ENCODE measurements around the gene VWA8. TPM values are rescaled to one million over a fixed set of nuclear protein-coding genes. Genes with fewer than 3 reads are reported as not detected.
A peak's percentile ranks its signal among the peaks of the same experiment; 100 is the strongest.

The VWA8 gene
- total and polyA plus RNA-seq, 4 donors = 9.8 to 35.7 (median 18.5) TPM

DNA sequence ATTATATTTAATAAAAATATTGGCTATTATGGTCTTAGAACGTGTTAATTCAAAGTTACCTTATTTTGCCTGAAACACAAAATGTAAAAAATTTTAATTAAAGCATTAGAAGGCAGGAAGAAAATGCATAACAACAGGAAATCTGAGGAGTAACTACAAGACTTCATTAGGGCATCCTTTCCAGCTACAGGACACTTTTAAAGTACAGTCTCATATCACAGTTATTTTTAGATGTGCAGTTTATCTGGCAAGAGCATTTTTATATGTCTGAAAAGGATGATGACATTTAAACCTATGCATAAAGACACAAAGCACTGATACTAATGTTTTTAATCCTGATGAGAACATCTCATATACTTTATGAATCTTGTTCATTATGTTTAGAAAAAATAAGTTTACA lies 247.5 kb downstream of the VWA8 start:
- no CpG with 5 or more reads among the region's 1 CpG for WGBS (ENCODE audit: insufficient coverage)
- no peak overlapping the region for H3K4me3 ChIP-seq (ENCODE audit: low read depth, low read length)
- no peak for DNase-seq (ENCODE audit: low read depth in 4 of 6, low spot score in 6 of 6)

DNA sequence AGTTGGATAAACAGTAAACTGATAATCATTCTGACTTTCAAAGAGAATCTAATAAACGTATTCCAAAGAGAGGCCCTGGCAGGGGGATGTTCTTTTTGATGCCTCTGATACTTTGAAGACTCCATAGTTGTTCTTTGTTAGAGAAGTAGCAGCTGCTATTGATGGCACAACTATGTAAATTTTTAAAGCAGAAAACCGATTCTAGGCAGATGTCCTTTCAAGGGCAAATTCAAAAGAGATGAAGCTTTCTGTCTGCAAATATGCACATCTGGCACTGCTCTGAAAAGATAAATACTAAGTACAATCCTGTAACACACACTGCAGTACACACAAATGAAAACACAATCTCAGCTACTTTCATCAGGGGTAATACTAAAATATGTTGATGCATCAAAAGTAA lies 250.1 kb downstream of the VWA8 start:
- H3K4me1 ChIP-seq (ENCODE audit: control insufficient read depth, insufficient read depth, low read length) = no peaks in the 10 kb centered on the region
- H3K9me3 ChIP-seq (ENCODE audit: control insufficient read depth, insufficient read depth, low read length) = no peaks in the 10 kb centered on the region
- 0% methylated on average over 1 of the region's 2 CpGs for WGBS (ENCODE audit: insufficient coverage)
- peak in 2 of 6 donors; percentile 17 to 44 for DNase-seq (ENCODE audit: low read depth in 4 of 6, low spot score in 6 of 6)
- no peak overlapping the region for H3K4me3 ChIP-seq (ENCODE audit: low read depth, low read length)
- no peak overlapping the region for H3K27ac ChIP-seq (ENCODE audit: low read depth, low read length)
- no peaks in the 10 kb centered on the region for H3K27me3 ChIP-seq (ENCODE audit: control insufficient read depth, insufficient read depth, low read length)
- H3K36me3 ChIP-seq (ENCODE audit: control insufficient read depth, insufficient read depth, low read length) = no peaks in the 10 kb centered on the region

More for the DNA sequence above, 247.5 kb downstream of the VWA8 start:
- no peaks in the 10 kb centered on the region for H3K4me1 ChIP-seq (ENCODE audit: control insufficient read depth, insufficient read depth, low read length)
- no peak overlapping the region for H3K27ac ChIP-seq (ENCODE audit: low read depth, low read length)
- H3K27me3 ChIP-seq (ENCODE audit: control insufficient read depth, insufficient read depth, low read length) = no peaks in the 10 kb centered on the region
- no peaks in the 10 kb centered on the region for H3K9me3 ChIP-seq (ENCODE audit: control insufficient read depth, insufficient read depth, low read length)
- H3K36me3 ChIP-seq (ENCODE audit: control insufficient read depth, insufficient read depth, low read length) = no peaks in the 10 kb centered on the region

GRCh38 chr13:41709511-41709910 lies 251.4 kb downstream of the VWA8 start:
- Histone ChIP-seq H3K36me3 (ENCODE audit: control insufficient read depth, insufficient read depth, low read length) (no peaks in the 10 kb centered on the region), H3K9me3 (ENCODE audit: control insufficient read depth, insufficient read depth, low read length) (no peaks in the 10 kb centered on the region), H3K27me3 (ENCODE audit: control insufficient read depth, insufficient read depth, low read length) (no peaks in the 10 kb centered on the region), H3K4me3 (ENCODE audit: low read depth, low read length) (no peak overlapping the region), H3K4me1 (ENCODE audit: control insufficient read depth, insufficient read depth, low read length) (no peaks in the 10 kb centered on the region), H3K27ac (ENCODE audit: low read depth, low read length) (no peak overlapping the region)
- no peak for DNase-seq (ENCODE audit: low read depth in 4 of 6, low spot score in 6 of 6)

- H3K27ac ChIP-seq (ENCODE audit: low read depth, low read length) = no peak overlapping the region
- H3K27me3 ChIP-seq (ENCODE audit: control insufficient read depth, insufficient read depth, low read length) = no peaks in the 10 kb centered on the region
- WGBS (ENCODE audit: insufficient coverage) = 51% methylated on average over 2 of the region's 4 CpGs
- H3K36me3 ChIP-seq (ENCODE audit: control insufficient read depth, insufficient read depth, low read length) = no peaks in the 10 kb centered on the region
- H3K4me1 ChIP-seq (ENCODE audit: control insufficient read depth, insufficient read depth, low read length) = no peaks in the 10 kb centered on the region
- H3K4me3 ChIP-seq (ENCODE audit: low read depth, low read length) = no peak overlapping the region
- no peaks in the 10 kb centered on the region for H3K9me3 ChIP-seq (ENCODE audit: control insufficient read depth, insufficient read depth, low read length)
- DNase-seq (ENCODE audit: low read depth in 4 of 6, low spot score in 6 of 6) = peak in 1 of 6 donors; percentile 10
Measured at GRCh38 chr13:41708713-41709112, 252.2 kb downstream of the VWA8 start.

DNA sequence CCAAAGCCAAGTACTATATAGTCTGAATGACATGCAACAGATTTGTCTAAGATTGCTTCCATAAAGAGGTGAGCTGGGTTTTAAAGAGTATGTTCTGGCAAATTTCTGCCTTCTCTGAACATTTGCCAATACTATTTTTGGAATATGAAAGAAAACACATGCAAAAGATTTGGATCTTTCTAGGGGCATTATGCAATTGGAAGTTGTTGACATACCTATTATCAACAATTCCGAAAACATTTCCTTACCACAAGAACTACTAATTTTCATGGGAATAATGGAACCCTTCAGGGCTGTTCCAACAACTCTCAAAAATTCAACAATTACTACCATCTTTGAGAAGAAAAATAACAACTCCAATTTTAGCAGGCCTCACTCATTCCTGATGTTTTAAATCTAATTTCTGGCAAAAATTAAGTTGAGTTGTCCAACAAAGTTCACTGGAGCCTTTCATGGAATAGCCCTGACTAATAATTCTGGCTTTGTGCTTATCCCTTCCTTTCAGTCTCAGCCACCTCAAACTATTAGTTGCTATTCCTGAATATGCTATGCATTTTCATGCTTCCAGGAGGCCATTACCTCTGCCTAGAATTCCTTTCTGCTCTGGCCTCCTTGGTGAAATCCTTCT lies 253.6 kb downstream of the VWA8 start:
- no peaks in the 10 kb centered on the region for H3K36me3 ChIP-seq (ENCODE audit: control insufficient read depth, insufficient read depth, low read length)
- no peak overlapping the region for H3K4me3 ChIP-seq (ENCODE audit: low read depth, low read length)
- H3K9me3 ChIP-seq (ENCODE audit: control insufficient read depth, insufficient read depth, low read length) = no peaks in the 10 kb centered on the region
- H3K4me1 ChIP-seq (ENCODE audit: control insufficient read depth, insufficient read depth, low read length) = no peaks in the 10 kb centered on the region
- DNase-seq (ENCODE audit: low read depth in 4 of 6, low spot score in 6 of 6) = no peak
- H3K27me3 ChIP-seq (ENCODE audit: control insufficient read depth, insufficient read depth, low read length) = no peaks in the 10 kb centered on the region
- no CpG with 5 or more reads among the region's 1 CpG for WGBS (ENCODE audit: insufficient coverage)
- H3K27ac ChIP-seq (ENCODE audit: low read depth, low read length) = no peak overlapping the region

- Histone ChIP-seq H3K36me3 (ENCODE audit: control insufficient read depth, insufficient read depth, low read length) (no peaks in the 10 kb centered on the region), H3K9me3 (ENCODE audit: control insufficient read depth, insufficient read depth, low read length) (no peaks in the 10 kb centered on the region), H3K4me3 (ENCODE audit: low read depth, low read length) (no peak overlapping the region), H3K27me3 (ENCODE audit: control insufficient read depth, insufficient read depth, low read length) (no peaks in the 10 kb centered on the region), H3K27ac (ENCODE audit: low read depth, low read length) (no peak overlapping the region), H3K4me1 (ENCODE audit: control insufficient read depth, insufficient read depth, low read length) (no peaks in the 10 kb centered on the region)
- no CpG with 5 or more reads among the region's 1 CpG for WGBS (ENCODE audit: insufficient coverage)
- no peak for DNase-seq (ENCODE audit: low read depth in 4 of 6, low spot score in 6 of 6)
Measured at GRCh38 chr13:41706152-41706551, 254.8 kb downstream of the VWA8 start.

DNA sequence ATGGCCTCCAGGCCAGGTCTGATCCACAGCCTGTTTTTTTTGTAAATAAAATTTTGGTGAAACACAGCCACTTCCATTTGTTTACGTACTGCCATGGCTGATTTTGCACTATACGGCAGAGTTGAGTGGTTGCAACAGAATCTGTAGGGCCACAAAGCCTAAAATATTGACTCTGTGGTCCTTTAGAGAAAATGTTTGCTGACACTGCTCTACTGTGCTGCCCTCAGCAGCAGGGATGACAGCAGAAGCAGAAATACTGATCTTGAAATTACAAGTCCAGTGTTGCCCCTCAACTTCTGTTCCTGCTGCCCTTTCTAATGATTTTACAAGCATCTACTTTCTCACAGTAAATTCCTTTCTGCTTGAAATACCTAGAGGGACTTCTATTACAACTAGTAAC lies 258.4 kb downstream of the VWA8 start:
- Histone ChIP-seq H3K4me3 (ENCODE audit: low read depth, low read length) (no peak overlapping the region), H3K27ac (ENCODE audit: low read depth, low read length) (no peak overlapping the region), H3K4me1 (ENCODE audit: control insufficient read depth, insufficient read depth, low read length) (no peaks in the 10 kb centered on the region), H3K27me3 (ENCODE audit: control insufficient read depth, insufficient read depth, low read length) (no peaks in the 10 kb centered on the region), H3K9me3 (ENCODE audit: control insufficient read depth, insufficient read depth, low read length) (no peaks in the 10 kb centered on the region), H3K36me3 (ENCODE audit: control insufficient read depth, insufficient read depth, low read length) (no peaks in the 10 kb centered on the region)
- no peak for DNase-seq (ENCODE audit: low read depth in 4 of 6, low spot score in 6 of 6)
- WGBS (ENCODE audit: insufficient coverage) = 88% methylated on average over 2 of the region's 2 CpGs

DNA sequence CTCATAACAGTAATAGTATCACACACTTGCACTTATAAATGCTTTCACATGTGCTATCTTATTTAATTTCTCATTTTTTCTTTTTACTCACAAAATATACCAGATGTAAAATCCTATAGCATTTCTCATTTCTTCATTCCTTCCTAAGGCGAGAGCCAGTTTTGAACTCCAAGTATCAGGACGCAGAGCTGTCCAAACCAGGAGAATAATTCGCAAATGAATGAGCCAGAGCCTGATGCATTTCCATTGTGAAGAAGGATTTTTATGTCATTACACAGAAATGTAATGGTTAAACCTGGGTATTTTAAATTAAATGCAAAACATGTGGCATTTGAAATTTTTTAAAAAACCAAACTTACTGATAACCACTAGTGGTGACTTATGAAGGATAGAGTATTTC lies 259.2 kb downstream of the VWA8 start:
- Histone ChIP-seq H3K4me3 (ENCODE audit: low read depth, low read length) (no peak overlapping the region), H3K9me3 (ENCODE audit: control insufficient read depth, insufficient read depth, low read length) (no peaks in the 10 kb centered on the region), H3K27ac (ENCODE audit: low read depth, low read length) (no peak overlapping the region), H3K27me3 (ENCODE audit: control insufficient read depth, insufficient read depth, low read length) (no peaks in the 10 kb centered on the region), H3K4me1 (ENCODE audit: control insufficient read depth, insufficient read depth, low read length) (no peaks in the 10 kb centered on the region), H3K36me3 (ENCODE audit: control insufficient read depth, insufficient read depth, low read length) (no peaks in the 10 kb centered on the region)
- WGBS (ENCODE audit: insufficient coverage) = 100% methylated on average over 1 of the region's 3 CpGs
- no peak for DNase-seq (ENCODE audit: low read depth in 4 of 6, low spot score in 6 of 6)

DNA sequence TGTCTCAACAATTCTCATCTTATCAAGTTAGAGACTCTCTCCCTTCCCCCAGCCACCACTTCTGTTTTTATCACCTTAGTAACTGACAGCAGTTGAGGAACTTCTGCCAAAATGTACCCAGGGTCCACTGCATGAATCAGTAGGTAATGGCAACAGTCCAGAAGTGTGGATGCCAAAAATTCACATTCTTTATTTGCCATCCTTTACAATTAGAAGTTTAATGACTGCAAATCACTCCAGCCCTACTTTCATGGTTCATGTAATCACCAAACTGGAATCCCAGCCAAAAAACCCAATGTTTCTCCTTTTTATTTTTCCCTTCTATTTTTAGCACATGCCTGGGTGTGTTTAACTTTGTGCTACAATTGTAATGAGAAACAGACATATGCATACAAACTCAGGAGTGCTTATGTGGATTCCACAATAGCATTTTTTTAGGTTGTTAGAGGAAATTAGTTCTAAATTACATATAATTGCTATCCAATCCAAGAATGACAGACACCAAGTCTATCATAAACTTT lies 260.1 kb downstream of the VWA8 start:
- H3K27me3 ChIP-seq (ENCODE audit: control insufficient read depth, insufficient read depth, low read length) = no peaks in the 10 kb centered on the region
- DNase-seq (ENCODE audit: low read depth in 4 of 6, low spot score in 6 of 6) = peak; percentile 15 to 79 (median 33)
- no peaks in the 10 kb centered on the region for H3K36me3 ChIP-seq (ENCODE audit: control insufficient read depth, insufficient read depth, low read length)
- no peak overlapping the region for H3K4me3 ChIP-seq (ENCODE audit: low read depth, low read length)
- H3K9me3 ChIP-seq (ENCODE audit: control insufficient read depth, insufficient read depth, low read length) = no peaks in the 10 kb centered on the region
- H3K4me1 ChIP-seq (ENCODE audit: control insufficient read depth, insufficient read depth, low read length) = no peaks in the 10 kb centered on the region
- no peak overlapping the region for H3K27ac ChIP-seq (ENCODE audit: low read depth, low read length)

GRCh38 chr13:41699759-41700158 lies 261.1 kb downstream of the VWA8 start:
- Histone ChIP-seq H3K27me3 (ENCODE audit: control insufficient read depth, insufficient read depth, low read length) (no peaks in the 10 kb centered on the region), H3K4me1 (ENCODE audit: control insufficient read depth, insufficient read depth, low read length) (no peaks in the 10 kb centered on the region), H3K9me3 (ENCODE audit: control insufficient read depth, insufficient read depth, low read length) (no peaks in the 10 kb centered on the region), H3K4me3 (ENCODE audit: low read depth, low read length) (no peak overlapping the region), H3K36me3 (ENCODE audit: control insufficient read depth, insufficient read depth, low read length) (no peaks in the 10 kb centered on the region), H3K27ac (ENCODE audit: low read depth, low read length) (no peak overlapping the region)
- no CpG with 5 or more reads among the region's 1 CpG for WGBS (ENCODE audit: insufficient coverage)
- no peak for DNase-seq (ENCODE audit: low read depth in 4 of 6, low spot score in 6 of 6)

Measured in spinal cord (tissue), 10 donors.